Measurements from ENCODE around the gene VPS37D.
"Not testable (repeated sequence)": the region's sequence is repeated elsewhere in the genome, so short reads cannot be mapped to it uniquely, and the experiment has no call there.

The VPS37D gene

GRCh38 chr7:73707045-73707631, 39.5 kb downstream of the VPS37D start:
- H3K4me3 ChIP-seq (ENCODE audit: low read depth, low read length), result no peak overlapping the region
- TF ChIP-seq CTCF (IDR thresholded peaks at IDR 0.05; ENCODE audit: low read depth, low read length), result no peak

GRCh38 chr7:73708961-73709549, 41.4 kb downstream of the VPS37D start:
- H3K4me3 ChIP-seq (ENCODE audit: low read depth, low read length), result no peak overlapping the region
- TF ChIP-seq CTCF (IDR thresholded peaks at IDR 0.05; ENCODE audit: low read depth, low read length), result no peak

GRCh38 chr7:73712773-73713172, 45.1 kb downstream of the VPS37D start:
- no peak overlapping the region for H3K4me3 ChIP-seq (ENCODE audit: low read depth, low read length)
- no peak for TF ChIP-seq CTCF (IDR thresholded peaks at IDR 0.05; ENCODE audit: low read depth, low read length)

- H3K4me3 ChIP-seq (ENCODE audit: low read depth, low read length), result not testable (repeated sequence)
Measured at GRCh38 chr7:73713319-73713718, 45.7 kb downstream of the VPS37D start.

GRCh38 chr7:73715648-73716317, 48.2 kb downstream of the VPS37D start:
- H3K4me3 ChIP-seq (ENCODE audit: low read depth, low read length), result no peak overlapping the region
- no peak for TF ChIP-seq CTCF (IDR thresholded peaks at IDR 0.05; ENCODE audit: low read depth, low read length)

- no peak overlapping the region for H3K4me3 ChIP-seq (ENCODE audit: low read depth, low read length)
- no peak for TF ChIP-seq CTCF (IDR thresholded peaks at IDR 0.05; ENCODE audit: low read depth, low read length)
Measured at GRCh38 chr7:73716318-73716890, 48.8 kb downstream of the VPS37D start.

GRCh38 chr7:73717025-73717807, 49.6 kb downstream of the VPS37D start:
- no peak for TF ChIP-seq CTCF (IDR thresholded peaks at IDR 0.05; ENCODE audit: low read depth, low read length)
- H3K4me3 ChIP-seq (ENCODE audit: low read depth, low read length), result peak overlapping the region; percentile 86
